ENCODE results near the gene SOX5. TPM values are rescaled to one million over a fixed set of nuclear protein-coding genes. Genes with fewer than 3 reads are reported as not detected.
A peak's percentile ranks its signal among the peaks of the same experiment; 100 is the strongest.

The SOX5 gene
- total and polyA plus RNA-seq, 2 donors (not counting 1 experiment from before 2014, with no cell fraction given), result 9.2 to 32.0 TPM

DNA sequence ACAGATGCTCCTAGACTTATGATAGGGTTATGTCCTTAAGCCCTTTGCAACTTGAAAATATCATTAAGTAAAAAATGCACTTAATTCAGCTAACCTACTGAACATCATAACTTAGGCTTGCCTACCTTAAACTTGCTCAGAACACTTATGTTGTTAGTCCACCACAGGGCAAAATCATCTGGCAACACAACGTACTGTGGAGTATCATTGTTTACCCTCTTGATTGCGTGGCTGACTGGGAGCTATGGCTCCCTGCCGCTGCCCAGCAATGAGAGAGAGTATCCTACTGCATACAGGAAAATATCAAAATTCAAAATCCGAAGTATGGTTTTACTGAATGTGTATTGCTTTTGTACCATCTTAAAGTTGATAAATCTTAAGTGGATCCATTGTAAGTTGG, 105.5 kb downstream of the SOX5 start:
- Histone ChIP-seq H3K36me3 (ENCODE audit: control insufficient read depth, insufficient read depth, low read length) (no peaks in the 10 kb centered on the region), H3K9me3 (ENCODE audit: control insufficient read depth, insufficient read depth, low read depth, low read length) (no peaks in the 10 kb centered on the region), H3K4me3 (replicated peaks in 1 of 4; ENCODE audit: control extremely low read depth in 1 of 4, insufficient read depth in 1 of 4, low read depth in 3 of 4, low read length in 4 of 4) (no peak overlapping the region), H2AFZ (ENCODE audit: low read length) (no peak overlapping the region), H3K27ac (ENCODE audit: insufficient read depth, low read length) (no peak overlapping the region), H3K4me1 (ENCODE audit: control insufficient read depth, extremely low read depth, insufficient read depth, low read length) (no peaks in the 10 kb centered on the region), H4K20me1 (ENCODE audit: control insufficient read depth, extremely low read depth, insufficient read depth, low read length) (no peaks in the 10 kb centered on the region), H3K27me3 (ENCODE audit: control insufficient read depth, insufficient read depth, low read length) (no peaks in the 10 kb centered on the region), H3K4me2 (ENCODE audit: extremely low read depth, insufficient read depth, low read length) (no peak overlapping the region), H3K9ac (ENCODE audit: insufficient read depth, low read length) (no peak overlapping the region), H3K79me2 (ENCODE audit: control insufficient read depth, insufficient read depth, low read length) (no peaks in the 10 kb centered on the region)
- DNase-seq (ENCODE audit: low read depth in 2 of 2), result no peak
- no peak for TF ChIP-seq EZH2 (IDR thresholded peaks at IDR 0.05; ENCODE audit: low read length, missing control alignments)
- TF ChIP-seq, protein P1, sequence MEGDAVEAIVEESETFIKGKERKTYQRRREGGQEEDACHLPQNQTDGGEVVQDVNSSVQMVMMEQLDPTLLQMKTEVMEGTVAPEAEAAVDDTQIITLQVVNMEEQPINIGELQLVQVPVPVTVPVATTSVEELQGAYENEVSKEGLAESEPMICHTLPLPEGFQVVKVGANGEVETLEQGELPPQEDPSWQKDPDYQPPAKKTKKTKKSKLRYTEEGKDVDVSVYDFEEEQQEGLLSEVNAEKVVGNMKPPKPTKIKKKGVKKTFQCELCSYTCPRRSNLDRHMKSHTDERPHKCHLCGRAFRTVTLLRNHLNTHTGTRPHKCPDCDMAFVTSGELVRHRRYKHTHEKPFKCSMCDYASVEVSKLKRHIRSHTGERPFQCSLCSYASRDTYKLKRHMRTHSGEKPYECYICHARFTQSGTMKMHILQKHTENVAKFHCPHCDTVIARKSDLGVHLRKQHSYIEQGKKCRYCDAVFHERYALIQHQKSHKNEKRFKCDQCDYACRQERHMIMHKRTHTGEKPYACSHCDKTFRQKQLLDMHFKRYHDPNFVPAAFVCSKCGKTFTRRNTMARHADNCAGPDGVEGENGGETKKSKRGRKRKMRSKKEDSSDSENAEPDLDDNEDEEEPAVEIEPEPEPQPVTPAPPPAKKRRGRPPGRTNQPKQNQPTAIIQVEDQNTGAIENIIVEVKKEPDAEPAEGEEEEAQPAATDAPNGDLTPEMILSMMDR (conservative IDR thresholded peaks at IDR 0.05 in 1 of 2, IDR thresholded peaks at IDR 0.05 in 1 of 2; ENCODE audit: low read depth in 1 of 2, low read length in 2 of 2), result no peak

DNA sequence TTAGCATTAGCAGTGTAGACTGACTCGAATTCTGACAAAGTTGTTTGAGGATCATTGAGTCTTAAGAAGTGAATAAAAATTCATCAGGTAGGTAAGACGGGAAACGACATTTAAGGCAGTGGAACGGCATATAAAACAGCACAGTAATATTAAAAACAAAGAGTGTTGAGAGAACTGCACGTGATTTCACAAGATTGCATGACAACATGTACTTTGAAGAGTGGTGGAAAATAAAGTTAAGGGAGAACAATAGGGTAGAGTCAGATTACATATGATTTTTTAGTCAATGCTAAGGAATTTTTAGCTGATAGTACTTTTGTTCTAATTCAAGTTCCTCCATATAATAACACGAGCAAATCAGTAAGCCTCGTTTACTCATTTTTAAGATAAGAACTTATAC, 115.4 kb downstream of the SOX5 start:
- TF ChIP-seq, protein P1 (conservative IDR thresholded peaks at IDR 0.05 in 1 of 2, IDR thresholded peaks at IDR 0.05 in 1 of 2; ENCODE audit: low read depth in 1 of 2, low read length in 2 of 2), result no peak
- no peak for TF ChIP-seq EZH2 (IDR thresholded peaks at IDR 0.05; ENCODE audit: low read length, missing control alignments)
- H3K9ac ChIP-seq (ENCODE audit: insufficient read depth, low read length), result no peak overlapping the region
- peak; percentile 18 for DNase-seq (ENCODE audit: low read depth in 2 of 2)
- H3K36me3 ChIP-seq (ENCODE audit: control insufficient read depth, insufficient read depth, low read length), result no peaks in the 10 kb centered on the region
- no peaks in the 10 kb centered on the region for H4K20me1 ChIP-seq (ENCODE audit: control insufficient read depth, extremely low read depth, insufficient read depth, low read length)
- H2AFZ ChIP-seq (ENCODE audit: low read length), result no peak overlapping the region
- H3K4me3 ChIP-seq (replicated peaks in 1 of 4; ENCODE audit: control extremely low read depth in 1 of 4, insufficient read depth in 1 of 4, low read depth in 3 of 4, low read length in 4 of 4), result no peak overlapping the region
- no peak overlapping the region for H3K27ac ChIP-seq (ENCODE audit: insufficient read depth, low read length)
- H3K4me2 ChIP-seq (ENCODE audit: extremely low read depth, insufficient read depth, low read length), result no peak overlapping the region
- no peaks in the 10 kb centered on the region for H3K9me3 ChIP-seq (ENCODE audit: control insufficient read depth, insufficient read depth, low read depth, low read length)
- H3K79me2 ChIP-seq (ENCODE audit: control insufficient read depth, insufficient read depth, low read length), result no peaks in the 10 kb centered on the region
- H3K27me3 ChIP-seq (ENCODE audit: control insufficient read depth, insufficient read depth, low read length), result no peaks in the 10 kb centered on the region
- no peaks in the 10 kb centered on the region for H3K4me1 ChIP-seq (ENCODE audit: control insufficient read depth, extremely low read depth, insufficient read depth, low read length)

DNA sequence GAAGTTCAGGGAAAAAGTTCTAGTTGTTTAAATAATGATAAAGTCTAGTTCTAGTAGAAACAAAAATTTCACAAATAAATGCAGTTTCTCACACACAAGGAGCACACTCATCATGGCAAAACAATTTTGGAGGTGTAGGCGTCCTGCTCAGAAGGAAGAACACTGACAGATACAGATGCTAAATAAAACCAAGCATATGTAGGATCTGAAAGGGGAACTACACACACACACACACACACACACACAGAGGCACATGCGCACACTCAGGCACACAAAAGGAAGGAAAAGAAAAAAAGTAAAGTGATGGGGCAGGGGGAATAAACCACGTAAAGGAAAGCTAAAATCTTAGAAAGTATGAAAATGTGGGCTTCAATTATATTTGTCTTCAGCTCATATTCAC, 117.7 kb downstream of the SOX5 start:
- H3K27me3 ChIP-seq (ENCODE audit: control insufficient read depth, insufficient read depth, low read length), result no peaks in the 10 kb centered on the region
- no peak overlapping the region for H3K27ac ChIP-seq (ENCODE audit: insufficient read depth, low read length)
- no peaks in the 10 kb centered on the region for H3K79me2 ChIP-seq (ENCODE audit: control insufficient read depth, insufficient read depth, low read length)
- no peak overlapping the region for H3K9ac ChIP-seq (ENCODE audit: insufficient read depth, low read length)
- H2AFZ ChIP-seq (ENCODE audit: low read length), result no peak overlapping the region
- H3K9me3 ChIP-seq (ENCODE audit: control insufficient read depth, insufficient read depth, low read depth, low read length), result no peaks in the 10 kb centered on the region
- H4K20me1 ChIP-seq (ENCODE audit: control insufficient read depth, extremely low read depth, insufficient read depth, low read length), result no peaks in the 10 kb centered on the region
- H3K4me1 ChIP-seq (ENCODE audit: control insufficient read depth, extremely low read depth, insufficient read depth, low read length), result no peaks in the 10 kb centered on the region
- TF ChIP-seq, protein P1 (conservative IDR thresholded peaks at IDR 0.05 in 1 of 2, IDR thresholded peaks at IDR 0.05 in 1 of 2; ENCODE audit: low read depth in 1 of 2, low read length in 2 of 2), result no peak
- TF ChIP-seq EZH2 (IDR thresholded peaks at IDR 0.05; ENCODE audit: low read length, missing control alignments), result no peak
- no peaks in the 10 kb centered on the region for H3K36me3 ChIP-seq (ENCODE audit: control insufficient read depth, insufficient read depth, low read length)
- no peak overlapping the region for H3K4me3 ChIP-seq (replicated peaks in 1 of 4; ENCODE audit: control extremely low read depth in 1 of 4, insufficient read depth in 1 of 4, low read depth in 3 of 4, low read length in 4 of 4)
- no peak for DNase-seq (ENCODE audit: low read depth in 2 of 2)
- no peak overlapping the region for H3K4me2 ChIP-seq (ENCODE audit: extremely low read depth, insufficient read depth, low read length)
